Uterus (tissue), 4 donors: Measurements from ENCODE around the gene GNPDA2. TPM values are rescaled to one million over a fixed set of nuclear protein-coding genes. Genes with fewer than 3 reads are reported as not detected.

Experiments used
- DNase-seq, 2 donors: peaks; one replicate each; pipeline ENCODE4 v3.0.0-alpha.2; 2019 to 2020
- H3K27ac ChIP-seq, 2 donors: fragments of 200-600 bp; sonication (generic); 1 replicate in 1 of 2; 2 replicates in 1 of 2; pipeline ENCODE4 v1.5.1; 2016 to 2018
- H3K27me3 ChIP-seq, 2 donors: fragments of 200-600 bp; sonication (generic); one replicate each; pipeline ENCODE4 v1.5.1; 2018 to 2019; ENCODE audit warnings: control low read depth in 1 of 2
- H3K36me3 ChIP-seq, 2 donors: fragments of 200-600 bp; sonication (generic); one replicate each; pipeline ENCODE4 v1.5.1; 2019; ENCODE audit warnings: control low read depth in 1 of 2
- H3K4me1 ChIP-seq, 2 donors: fragments of 200-600 bp; sonication (generic); one replicate each; pipeline ENCODE4 v1.5.1; 2018 to 2019; ENCODE audit warnings: control low read depth in 1 of 2
- H3K4me3 ChIP-seq, 2 donors: fragments of 200-600 bp; sonication (generic); 1 replicate in 1 of 2; 2 replicates in 1 of 2; pipeline ENCODE4 v1.5.1; 2018 to 2019; ENCODE audit warnings: mild to moderate bottlenecking in 1 of 2
- H3K9me3 ChIP-seq, 2 donors: fragments of 200-600 bp; sonication (generic); one replicate each; pipeline ENCODE4 v1.5.1; 2019; ENCODE audit warnings: control low read depth in 1 of 2
- POLR2A ChIP-seq, 2 donors: fragments of 450-650 bp; IDR thresholded peaks; one replicate each; pipeline ENCODE4 v1.6.1; 2016; ENCODE audit warnings: antibody characterized with exemption in 2 of 2, mild to moderate bottlenecking in 1 of 2, moderate library complexity in 1 of 2
- intact Hi-C: fragments of 100-400 bp; cut with DNase I; formaldehyde crosslinking; loops from one replicate; pipeline ENCODE4 v1.15.1; 2023; ENCODE audit warnings: low total_unique reads
- total RNA-seq, 4 donors: library from RNA; depleted of rRNA in 3 of 4; stranded (reverse); fragments of >200 nt in 3 of 4; gene quantifications; one replicate each; pipeline versions ENCODE4 v1.1.0 to v1.2.4, GENCODE V29; 2014 to 2023
- TF ChIP-seq, protein P1 (sequence below), 4 experiments: fragments of 200-600 bp in 2 of 4; fragments of 450-650 bp in 2 of 4; sonication (generic) in 2 of 4; IDR thresholded peaks; one replicate each; pipeline ENCODE4 v1.5.1; 2016 to 2019; ENCODE audit warnings: antibody characterized with exemption in 4 of 4, mild to moderate bottlenecking in 2 of 4, moderate library complexity in 1 of 4
- donor health status: DM: yes; HTN: yes; CAD: no.

GNPDA2 gene
- total RNA-seq, 4 donors from 2014 or later: 5.9 to 53.6 (median 22.5) TPM

DNA sequence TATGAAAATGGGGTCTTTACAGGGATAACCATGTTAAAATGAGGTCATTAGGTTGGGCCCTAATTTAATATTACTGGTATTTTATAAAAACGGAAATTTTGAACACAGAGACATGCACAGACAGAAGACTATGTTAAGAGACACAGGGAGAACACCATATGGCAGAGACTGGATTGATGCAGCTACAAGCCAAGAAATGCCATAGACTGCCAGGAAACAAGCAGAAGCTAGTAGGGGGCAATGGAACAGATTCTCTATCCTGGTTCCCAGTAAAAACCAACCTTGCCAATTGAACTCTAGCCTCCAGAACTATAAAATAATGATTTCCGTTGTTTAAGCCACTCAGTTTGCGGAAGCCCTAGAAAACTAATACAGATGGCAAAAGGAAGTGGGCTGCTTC lies 54.7 kb downstream of the GNPDA2 start:
- no peak for TF ChIP-seq POLR2A (IDR thresholded peaks at IDR 0.05)
- TF ChIP-seq, protein P1, sequence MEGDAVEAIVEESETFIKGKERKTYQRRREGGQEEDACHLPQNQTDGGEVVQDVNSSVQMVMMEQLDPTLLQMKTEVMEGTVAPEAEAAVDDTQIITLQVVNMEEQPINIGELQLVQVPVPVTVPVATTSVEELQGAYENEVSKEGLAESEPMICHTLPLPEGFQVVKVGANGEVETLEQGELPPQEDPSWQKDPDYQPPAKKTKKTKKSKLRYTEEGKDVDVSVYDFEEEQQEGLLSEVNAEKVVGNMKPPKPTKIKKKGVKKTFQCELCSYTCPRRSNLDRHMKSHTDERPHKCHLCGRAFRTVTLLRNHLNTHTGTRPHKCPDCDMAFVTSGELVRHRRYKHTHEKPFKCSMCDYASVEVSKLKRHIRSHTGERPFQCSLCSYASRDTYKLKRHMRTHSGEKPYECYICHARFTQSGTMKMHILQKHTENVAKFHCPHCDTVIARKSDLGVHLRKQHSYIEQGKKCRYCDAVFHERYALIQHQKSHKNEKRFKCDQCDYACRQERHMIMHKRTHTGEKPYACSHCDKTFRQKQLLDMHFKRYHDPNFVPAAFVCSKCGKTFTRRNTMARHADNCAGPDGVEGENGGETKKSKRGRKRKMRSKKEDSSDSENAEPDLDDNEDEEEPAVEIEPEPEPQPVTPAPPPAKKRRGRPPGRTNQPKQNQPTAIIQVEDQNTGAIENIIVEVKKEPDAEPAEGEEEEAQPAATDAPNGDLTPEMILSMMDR (IDR thresholded peaks at IDR 0.05): no peak
- Histone ChIP-seq H3K27ac (no peak overlapping the region), H3K4me1 (no peaks in the 10 kb centered on the region), H3K4me3 (no peak overlapping the region), H3K27me3 (no peaks in the 10 kb centered on the region), H3K36me3 (no peaks in the 10 kb centered on the region), H3K9me3 (no peaks in the 10 kb centered on the region)
- DNase-seq: no peak
- intact Hi-C loops: no loop called here

DNA sequence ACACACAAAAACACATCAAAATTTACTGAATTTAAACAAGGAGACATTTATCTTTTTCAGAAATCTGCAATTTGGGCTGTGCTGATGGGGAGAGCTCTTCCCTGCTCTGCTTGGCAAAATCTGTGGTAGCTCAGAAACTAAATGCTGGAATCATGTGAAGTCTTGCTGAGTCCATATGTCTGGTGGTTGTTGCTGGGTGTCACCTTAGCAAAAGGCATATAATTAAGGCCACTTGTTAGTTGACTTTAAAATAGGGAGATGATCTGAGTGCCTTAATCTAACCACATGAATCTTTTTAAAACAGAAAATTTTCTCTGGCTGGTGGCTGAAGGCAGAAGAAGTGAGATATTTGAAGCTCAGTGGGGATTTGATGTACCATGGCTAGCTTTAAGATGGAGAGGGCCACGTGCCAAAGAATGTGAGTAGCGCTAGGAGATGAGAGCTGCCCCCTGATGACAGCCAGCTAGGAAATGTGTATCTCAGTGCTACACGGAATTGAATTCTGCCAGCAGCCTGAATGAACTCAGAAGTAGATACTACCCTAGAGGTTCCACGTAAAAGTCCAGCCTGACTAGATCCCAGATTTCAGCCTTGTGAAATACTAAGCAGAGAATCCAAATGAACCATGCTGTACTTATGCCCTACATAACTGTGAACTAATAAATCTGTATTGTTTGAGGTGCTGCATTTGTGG lies 55.7 kb downstream of the GNPDA2 start:
- Histone ChIP-seq H3K4me1 (no peaks in the 10 kb centered on the region), H3K36me3 (no peaks in the 10 kb centered on the region), H3K27me3 (no peaks in the 10 kb centered on the region), H3K4me3 (no peak overlapping the region), H3K27ac (no peak overlapping the region), H3K9me3 (no peaks in the 10 kb centered on the region)
- intact Hi-C loops: no loop called here
- TF ChIP-seq, protein P1 (IDR thresholded peaks at IDR 0.05): no peak
- TF ChIP-seq POLR2A (IDR thresholded peaks at IDR 0.05): no peak
- DNase-seq: no peak

- no peak for DNase-seq
- no peaks in the 10 kb centered on the region for H3K4me1 ChIP-seq
- H3K27ac ChIP-seq: no peak overlapping the region
- no peak overlapping the region for H3K4me3 ChIP-seq
- TF ChIP-seq, protein P1 (IDR thresholded peaks at IDR 0.05): no peak
- TF ChIP-seq POLR2A (IDR thresholded peaks at IDR 0.05): no peak
- no peaks in the 10 kb centered on the region for H3K36me3 ChIP-seq
- no peaks in the 10 kb centered on the region for H3K27me3 ChIP-seq
- intact Hi-C loops: no loop called here
- H3K9me3 ChIP-seq: no peaks in the 10 kb centered on the region
These were observed 57.8 kb downstream of the GNPDA2 start for GRCh38 chr4:44668526-44668925.

GRCh38 chr4:44663539-44664263 lies 62.7 kb downstream of the GNPDA2 start:
- no peaks in the 10 kb centered on the region for H3K4me1 ChIP-seq
- H3K36me3 ChIP-seq: no peaks in the 10 kb centered on the region
- no peak overlapping the region for H3K4me3 ChIP-seq
- no peaks in the 10 kb centered on the region for H3K9me3 ChIP-seq
- DNase-seq: no peak
- no peak overlapping the region for H3K27ac ChIP-seq
- TF ChIP-seq, protein P1 (IDR thresholded peaks at IDR 0.05): no peak
- TF ChIP-seq POLR2A (IDR thresholded peaks at IDR 0.05): no peak
- H3K27me3 ChIP-seq: no peaks in the 10 kb centered on the region
- intact Hi-C loops: no loop called here

- TF ChIP-seq, protein P1 (IDR thresholded peaks at IDR 0.05): no peak
- TF ChIP-seq POLR2A (IDR thresholded peaks at IDR 0.05): no peak
- H3K27me3 ChIP-seq: no peaks in the 10 kb centered on the region
- intact Hi-C loops: no loop called here
- no peaks in the 10 kb centered on the region for H3K36me3 ChIP-seq
- no peak overlapping the region for H3K4me3 ChIP-seq
- no peaks in the 10 kb centered on the region for H3K9me3 ChIP-seq
- DNase-seq: no peak
- no peak overlapping the region for H3K27ac ChIP-seq
- no peaks in the 10 kb centered on the region for H3K4me1 ChIP-seq
These were observed 63.7 kb downstream of the GNPDA2 start for GRCh38 chr4:44662623-44663005.
